ENCODE data around the gene USP53.
"Not testable (repeated sequence)": the region's sequence is repeated elsewhere in the genome, so short reads cannot be mapped to it uniquely, and the experiment has no call there.

Gene USP53

GRCh38 chr4:119229908-119230687 is 17.6 kb downstream of the USP53 start:
- DNase-seq, result no peak

GRCh38 chr4:119231491-119231890 is 19.0 kb downstream of the USP53 start:
- no peak for DNase-seq

DNA sequence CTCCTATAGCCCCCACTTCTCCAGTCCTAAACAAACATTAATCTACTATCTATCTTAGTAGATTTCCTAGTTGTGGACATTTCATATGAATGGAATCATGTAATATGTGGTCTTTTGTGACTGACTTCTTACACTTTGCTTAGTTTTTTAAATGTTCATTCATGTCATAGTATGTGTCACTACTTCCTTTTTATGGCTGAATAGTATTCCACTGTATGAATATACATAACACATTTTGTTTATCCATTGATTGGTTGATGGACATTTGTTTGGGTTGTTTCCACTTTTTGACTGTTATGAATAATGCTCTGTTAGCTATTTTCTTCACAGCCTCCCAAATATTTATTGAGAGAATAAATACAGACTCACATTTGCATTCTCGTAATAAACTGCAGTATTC is 19.8 kb downstream of the USP53 start:
- no peak for DNase-seq

- DNase-seq, result no peak
These were observed 20.7 kb downstream of the USP53 start for GRCh38 chr4:119233191-119233590.

DNA sequence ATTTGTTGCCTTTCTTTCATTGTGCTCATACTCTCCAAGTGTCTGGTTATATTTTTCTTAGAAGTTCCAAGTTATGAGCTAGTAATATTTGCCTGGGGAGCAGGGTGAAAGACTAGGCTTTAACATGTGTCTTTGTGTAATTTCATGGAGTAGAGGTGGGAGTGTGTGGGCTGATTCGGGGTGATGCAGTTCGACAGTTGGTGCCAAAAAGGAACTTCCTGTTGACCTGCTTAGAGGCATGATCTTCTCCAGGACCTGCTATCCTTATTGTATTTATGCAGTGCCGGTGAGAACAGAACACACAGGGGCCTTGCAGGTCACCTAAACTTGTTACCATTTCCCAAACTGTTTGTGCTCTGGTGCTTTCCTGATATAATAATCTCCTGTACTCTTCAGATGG is 21.2 kb downstream of the USP53 start:
- DNase-seq, result peak; percentile 15

DNA sequence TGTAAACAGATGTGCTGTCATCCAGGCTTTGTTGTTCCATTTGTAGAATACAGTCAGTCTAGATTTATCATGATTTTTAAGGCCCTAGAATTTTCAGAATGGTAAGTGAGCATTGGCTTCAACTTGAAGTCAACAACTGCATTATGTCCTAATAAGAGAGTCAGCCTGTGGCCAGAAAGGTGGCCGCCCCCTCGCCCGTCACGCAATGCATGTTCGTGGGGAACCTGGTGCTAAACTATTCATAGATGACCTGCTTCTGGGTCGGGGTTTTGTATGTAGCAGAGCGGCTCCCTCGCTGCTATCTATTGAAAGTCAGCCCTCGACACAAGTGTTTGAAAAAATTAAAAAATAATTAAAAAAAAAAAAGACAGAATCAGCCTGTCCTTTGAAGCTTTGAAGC is 24.7 kb downstream of the USP53 start:
- DNase-seq, result no peak

GRCh38 chr4:119237642-119238041 is 25.1 kb downstream of the USP53 start:
- no peak for DNase-seq

DNA sequence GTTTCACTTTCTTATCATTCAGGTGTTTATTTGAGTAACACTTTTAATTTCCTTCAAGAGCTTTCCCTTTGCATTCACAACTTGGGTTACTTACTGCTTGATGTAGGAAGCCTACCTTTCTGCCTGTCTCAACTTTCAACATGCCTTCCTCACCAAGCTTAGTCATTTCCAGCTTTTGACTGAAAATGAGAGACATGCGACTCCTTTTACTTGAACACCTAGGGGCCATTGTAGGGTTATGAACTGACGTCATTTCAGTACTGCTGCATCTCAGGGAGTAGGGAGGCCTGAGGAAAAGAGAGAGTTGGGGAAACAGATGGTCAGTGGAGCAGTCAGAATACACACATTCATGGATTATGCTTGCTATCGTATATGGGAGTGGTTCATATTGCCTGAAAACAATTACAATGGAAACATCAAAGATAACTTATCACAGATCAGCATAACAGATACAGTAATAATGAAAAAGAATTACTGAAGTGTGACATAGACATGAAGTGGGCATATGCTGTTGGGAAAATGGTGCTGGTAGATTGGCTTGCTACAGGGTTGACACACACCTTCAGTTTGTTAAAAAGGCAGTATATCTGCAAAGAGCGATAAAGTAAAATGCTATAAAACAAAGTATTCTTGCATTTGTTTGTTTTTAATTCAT is 25.7 kb downstream of the USP53 start:
- DNase-seq, result no peak

GRCh38 chr4:119240128-119240527 is 27.6 kb downstream of the USP53 start:
- no peak for DNase-seq

DNA sequence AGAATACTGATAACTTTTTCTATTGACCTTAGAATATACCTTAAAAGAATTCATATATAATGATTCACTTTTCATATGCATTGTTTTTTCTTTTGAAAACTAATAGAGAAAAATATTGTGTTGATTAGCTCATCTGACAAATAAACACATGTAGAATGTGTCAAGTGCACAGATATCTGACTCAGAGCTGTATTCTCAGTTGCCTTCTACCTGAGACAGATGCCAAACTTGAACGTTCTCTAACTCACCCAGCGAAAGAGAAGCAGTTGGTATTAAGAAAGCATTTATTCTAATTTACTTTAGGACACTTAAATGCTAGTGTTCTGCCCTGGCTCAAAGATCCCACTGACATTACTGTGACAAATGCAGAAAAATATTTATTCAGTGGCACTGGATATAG is 28.1 kb downstream of the USP53 start:
- DNase-seq, result no peak

GRCh38 chr4:119242417-119242816 is 29.9 kb downstream of the USP53 start:
- DNase-seq, result no peak

DNA sequence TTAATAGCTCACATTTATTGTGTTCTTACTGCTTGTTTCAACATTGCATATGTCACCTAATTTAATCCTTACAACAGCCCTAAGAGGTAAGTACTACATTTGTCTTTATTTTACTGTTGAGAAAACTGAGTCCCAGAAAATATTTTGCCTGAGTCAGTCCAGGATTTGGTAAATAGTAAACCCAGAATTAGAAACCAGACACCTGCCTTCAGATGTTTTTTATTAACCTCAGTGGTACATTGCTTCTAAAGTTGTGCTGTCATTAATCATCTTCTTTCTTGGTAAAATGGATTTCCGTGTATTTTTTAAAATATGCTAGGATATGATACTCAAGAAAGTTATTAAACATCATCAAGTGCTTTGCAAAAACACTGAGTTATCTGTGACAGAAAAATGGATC is 31.4 kb downstream of the USP53 start:
- no peak for DNase-seq

DNA sequence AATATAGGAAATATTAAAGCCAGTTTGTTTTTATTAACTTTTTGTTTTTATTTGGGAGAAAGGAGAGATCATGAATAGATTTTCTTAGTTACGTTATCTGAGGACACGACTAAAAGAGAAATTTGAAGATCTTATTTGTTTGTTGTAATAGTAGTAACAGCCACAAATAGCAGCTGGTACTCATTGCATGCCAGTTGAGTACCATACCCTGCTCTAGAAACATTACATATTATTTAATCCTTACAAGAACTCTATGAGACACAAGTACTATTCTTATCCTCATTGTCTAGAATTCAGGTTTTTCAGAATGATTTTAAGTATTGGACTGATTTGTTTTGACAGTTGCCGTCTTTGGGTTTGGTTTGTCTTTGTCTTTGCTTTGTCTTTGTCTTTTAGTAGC is 31.8 kb downstream of the USP53 start:
- DNase-seq, result no peak

GRCh38 chr4:119244832-119245231 is 32.3 kb downstream of the USP53 start:
- no peak for DNase-seq

DNA sequence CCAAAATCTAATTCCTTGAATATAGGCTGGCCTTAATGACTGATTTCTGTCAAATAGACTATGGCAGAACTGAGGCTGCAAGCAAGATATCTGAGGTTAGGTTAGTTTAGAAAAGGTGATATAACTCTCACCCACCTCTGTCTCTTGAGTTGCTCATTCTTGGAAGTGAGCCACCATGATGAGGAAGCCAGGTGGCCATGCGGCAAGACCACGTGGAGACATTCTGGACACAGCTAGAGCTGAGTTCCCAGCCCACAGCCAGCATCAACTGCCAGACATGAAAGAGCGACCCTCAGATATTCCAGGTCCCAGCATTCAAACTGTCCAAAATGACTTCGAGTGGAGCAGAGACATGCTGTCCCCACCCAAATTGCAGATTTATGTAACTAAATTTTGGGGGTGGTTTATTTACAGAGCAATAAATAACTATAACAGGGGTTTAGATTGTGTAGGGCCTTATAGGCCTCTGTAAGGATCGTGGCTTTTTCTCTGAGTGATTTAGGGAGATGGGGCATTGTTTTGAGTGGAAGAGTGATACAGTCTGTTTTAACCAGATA is 33.7 kb downstream of the USP53 start:
- DNase-seq, result no peak

DNA sequence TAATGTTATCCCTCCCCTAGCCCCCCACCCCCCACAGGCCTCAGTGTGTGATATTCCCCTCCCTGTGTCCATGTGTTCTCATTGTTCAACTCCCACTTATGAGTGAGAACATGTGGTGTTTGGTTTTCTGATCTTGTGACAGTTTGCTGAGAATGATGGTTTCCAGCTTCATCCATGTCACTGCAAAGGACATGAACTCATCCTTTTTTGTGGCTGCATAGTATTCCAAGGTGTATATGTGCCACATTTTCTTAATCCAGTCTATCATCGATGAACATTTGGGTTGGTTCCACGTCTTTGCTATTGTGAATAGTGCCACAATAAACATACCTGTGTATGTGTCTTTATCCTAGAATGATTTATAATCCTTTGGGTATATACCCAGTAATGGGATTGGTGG is 38.5 kb downstream of the USP53 start:
- not testable (repeated sequence) for DNase-seq

- DNase-seq, result not testable (repeated sequence)
These were observed 42.7 kb downstream of the USP53 start for GRCh38 chr4:119255223-119255622.

DNA sequence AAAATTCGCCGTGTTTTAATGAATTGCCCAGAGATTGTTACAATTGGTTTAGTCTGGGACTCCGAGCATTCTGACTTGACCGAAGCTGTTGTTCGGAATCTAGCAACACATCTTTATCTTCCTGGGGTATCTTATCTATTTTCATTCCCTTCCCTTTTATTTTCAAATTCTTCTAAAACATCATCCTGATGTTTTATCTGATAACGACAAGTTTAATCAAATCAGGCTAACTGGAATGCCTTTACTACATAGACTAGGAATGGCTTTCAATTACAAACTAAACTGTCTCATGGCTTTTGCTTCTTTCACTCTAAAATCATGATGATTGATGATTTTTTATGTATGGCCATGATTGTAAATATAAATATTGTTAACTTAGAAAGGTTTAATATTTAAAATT is 48.0 kb downstream of the USP53 start:
- no peak for DNase-seq

GRCh38 chr4:119261986-119262385 is 49.5 kb downstream of the USP53 start:
- DNase-seq, result no peak

DNA sequence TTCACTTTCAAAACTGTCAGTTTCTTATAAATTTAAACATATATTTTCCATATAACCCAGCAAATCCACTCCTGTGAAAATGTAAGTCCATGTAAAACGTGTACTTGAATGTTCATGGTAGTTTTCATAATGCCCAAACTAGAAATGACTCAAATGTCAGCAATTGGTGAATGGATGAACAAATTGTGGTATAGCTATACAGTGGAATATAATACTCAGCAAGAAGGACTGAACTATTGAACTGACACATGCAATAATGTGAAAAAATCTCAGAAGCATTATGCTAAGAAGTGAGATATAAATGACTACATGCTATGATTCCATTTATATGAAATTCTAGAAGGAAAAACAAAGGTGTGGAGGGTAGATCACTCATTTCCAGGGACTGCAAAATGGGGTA is 52.2 kb downstream of the USP53 start:
- DNase-seq, result no peak

- no peak for DNase-seq
These were observed 53.6 kb downstream of the USP53 start for GRCh38 chr4:119266153-119266552.

- no peak for DNase-seq
These were observed 56.0 kb downstream of the USP53 start for GRCh38 chr4:119268466-119268865.

- no peak for DNase-seq
These were observed 59.0 kb downstream of the USP53 start for GRCh38 chr4:119271361-119272085.

GRCh38 chr4:119279541-119279940 is 67.0 kb downstream of the USP53 start:
- not testable (repeated sequence) for DNase-seq

Data from fibroblast of skin of right biceps (primary cell).